CD4-positive, CD25-positive, alpha-beta regulatory T cell (primary cell): ENCODE data around the gene SPPL2B. TPM values are rescaled to one million over a fixed set of nuclear protein-coding genes. Genes with fewer than 3 reads are reported as not detected.
A peak's percentile ranks its signal among the peaks of the same experiment; 100 is the strongest.

Experiments
- ATAC-seq, 2 donors: fragments of 150-1000 bp; cut with Tn5 transposase; one replicate each; pipeline ENCODE4 v1.10.0; 2021; ENCODE audit warnings: low read depth in 2 of 2, moderate number of reproducible peaks in 2 of 2, moderate library complexity in 1 of 2
- DNase-seq, 3 donors: peaks; one replicate each; pipeline versions ENCODE4 v3.0.0 to v3.0.0-alpha.2; 2012 to 2022; ENCODE audit warnings: mixed read lengths in 1 of 3
- H3K27ac ChIP-seq: one replicate; pipeline ENCODE4 v1.7.0; 2013; ENCODE audit warnings: mild to moderate bottlenecking, low read length; ENCODE audit not compliant: insufficient read depth, poor library complexity, severe bottlenecking
- H3K27me3 ChIP-seq: one replicate; pipeline ENCODE4 v1.7.0; 2013; ENCODE audit warnings: low read length; ENCODE audit not compliant: control insufficient read depth, insufficient read depth
- H3K36me3 ChIP-seq: one replicate; pipeline ENCODE4 v1.7.0; 2013; ENCODE audit warnings: mild to moderate bottlenecking, low read length, moderate library complexity; ENCODE audit not compliant: control insufficient read depth, insufficient read depth
- H3K4me1 ChIP-seq: 2 replicates; pipeline ENCODE4 v1.7.0; 2013; ENCODE audit warnings: mild to moderate bottlenecking, low read length; ENCODE audit not compliant: insufficient read depth, control insufficient read depth, poor library complexity, severe bottlenecking
- H3K4me3 ChIP-seq: one replicate; pipeline ENCODE4 v1.7.0; 2013; ENCODE audit warnings: low read depth, mild to moderate bottlenecking, low read length, moderate library complexity
- H3K9me3 ChIP-seq, 2 experiments: 1 replicate in 1 of 2; 2 replicates in 1 of 2; pipeline ENCODE4 v1.7.0; 2013; ENCODE audit warnings: low read length in 2 of 2, mild to moderate bottlenecking in 1 of 2, moderate library complexity in 1 of 2; ENCODE audit not compliant: control insufficient read depth in 2 of 2
- H3K27ac Mint-ChIP-seq, 3 donors: one replicate each; pipeline ENCODE4 v1.8.0; 2020 to 2022; ENCODE audit warnings: mild to moderate bottlenecking in 3 of 3, mixed read lengths in 3 of 3, moderate library complexity in 2 of 3
- H3K27me3 Mint-ChIP-seq: one replicate; pipeline ENCODE4 v1.8.0; 2022; ENCODE audit warnings: mild to moderate bottlenecking, mixed read lengths
- H3K36me3 Mint-ChIP-seq: one replicate; pipeline ENCODE4 v1.8.0; 2020; ENCODE audit warnings: mixed read lengths
- H3K4me1 Mint-ChIP-seq, 4 donors: one replicate each; pipeline ENCODE4 v1.8.0; 2020 to 2022; ENCODE audit warnings: mixed read lengths in 4 of 4, mild to moderate bottlenecking in 1 of 4
- H3K4me3 Mint-ChIP-seq, 4 donors: one replicate each; pipeline ENCODE4 v1.8.0; 2020 to 2022; ENCODE audit warnings: mild to moderate bottlenecking in 4 of 4, mixed read lengths in 4 of 4, moderate library complexity in 3 of 4
- H3K9me3 Mint-ChIP-seq, 7 donors: one replicate each; pipeline ENCODE4 v1.8.0; 2020 to 2022; ENCODE audit warnings: mixed read lengths in 7 of 7, mild to moderate bottlenecking in 3 of 7, moderate library complexity in 2 of 7
- polyA plus RNA-seq, 4 donors: library from polyadenylated mRNA; unstranded; fragments of 300-500 nt; fragmentation: Illumina TruSeq; gene quantifications; one replicate each; pipeline ENCODE4 v1.2.3, GENCODE V29; 2021
- total RNA-seq: library from RNA; stranded (reverse); gene quantifications from one replicate; pipeline ENCODE4 v1.2.3, GENCODE V29; 2022

SPPL2B gene
- total and polyA plus RNA-seq, 5 donors from 2014 or later, result 4.3 to 69.7 (median 6.4) TPM

- DNase-seq, result no peak
- Mint-ChIP-seq H3K36me3 (peaks cover 4% of the 10 kb centered on the region), H3K4me3 (no peak overlapping the region), H3K27ac (peak overlapping the region in 1 of 3 donors; percentile 17), H3K27me3 (peaks cover 33% of the 10 kb centered on the region), H3K4me1 (peaks cover 0 to 5% (median 0%) of the 10 kb centered on the region in 4 donors), H3K9me3 (peaks cover 4 to 15% (median 7%) of the 10 kb centered on the region in 7 donors)
- Histone ChIP-seq H3K4me3 (no peak overlapping the region), H3K27ac (no peak overlapping the region), H3K9me3 (peaks cover 9 to 15% of the 10 kb centered on the region in 2 experiments), H3K36me3 (no peaks in the 10 kb centered on the region), H3K27me3 (peaks cover 7% of the 10 kb centered on the region), H3K4me1 (no peaks in the 10 kb centered on the region)
- ATAC-seq, result no peak
These were observed 13.2 kb upstream of the SPPL2B start for GRCh38 chr19:2315121-2315817.

- Histone ChIP-seq H3K9me3 (peaks cover 9 to 15% of the 10 kb centered on the region in 2 experiments), H3K27ac (no peak overlapping the region), H3K4me1 (no peaks in the 10 kb centered on the region), H3K4me3 (no peak overlapping the region), H3K27me3 (peaks cover 7% of the 10 kb centered on the region), H3K36me3 (no peaks in the 10 kb centered on the region)
- peak in 1 of 3 donors; percentile 39 for DNase-seq
- Mint-ChIP-seq H3K4me3 (no peak overlapping the region), H3K9me3 (peaks cover 4 to 15% (median 7%) of the 10 kb centered on the region in 7 donors), H3K27ac (peak overlapping the region in 1 of 3 donors; percentile 17), H3K36me3 (peaks cover 4% of the 10 kb centered on the region), H3K4me1 (peaks cover 0 to 5% (median 0%) of the 10 kb centered on the region in 4 donors), H3K27me3 (peaks cover 33% of the 10 kb centered on the region)
- peak; percentile 46 to 54 for ATAC-seq
These were observed 12.6 kb upstream of the SPPL2B start for GRCh38 chr19:2315818-2316353.

- H3K36me3 Mint-ChIP-seq, result peaks cover 4% of the 10 kb centered on the region
- peaks cover 26% of the 10 kb centered on the region for H3K27me3 Mint-ChIP-seq
- peaks cover 0 to 5% (median 0%) of the 10 kb centered on the region in 4 donors for H3K4me1 Mint-ChIP-seq
- no peak overlapping the region for H3K27ac Mint-ChIP-seq
- no peak overlapping the region for H3K4me3 ChIP-seq
- no peak for ATAC-seq
- peaks cover 7% of the 10 kb centered on the region for H3K27me3 ChIP-seq
- H3K9me3 Mint-ChIP-seq, result peaks cover 4 to 15% (median 7%) of the 10 kb centered on the region in 7 donors
- no peaks in the 10 kb centered on the region for H3K4me1 ChIP-seq
- H3K9me3 ChIP-seq, result peaks cover 9 to 15% of the 10 kb centered on the region in 2 experiments
- H3K27ac ChIP-seq, result no peak overlapping the region
- DNase-seq, result no peak
- H3K36me3 ChIP-seq, result peaks cover 3% of the 10 kb centered on the region
- no peak overlapping the region for H3K4me3 Mint-ChIP-seq
These were observed 11.2 kb upstream of the SPPL2B start for GRCh38 chr19:2317300-2317699.

- Mint-ChIP-seq H3K27ac (no peak overlapping the region), H3K36me3 (peaks cover 4% of the 10 kb centered on the region), H3K9me3 (peaks cover 4 to 15% (median 7%) of the 10 kb centered on the region in 7 donors), H3K4me3 (no peak overlapping the region), H3K4me1 (peaks cover 0 to 5% (median 0%) of the 10 kb centered on the region in 4 donors), H3K27me3 (peaks cover 24% of the 10 kb centered on the region)
- no peak for ATAC-seq
- peaks cover 3% of the 10 kb centered on the region for H3K36me3 ChIP-seq
- no peaks in the 10 kb centered on the region for H3K4me1 ChIP-seq
- no peak for DNase-seq
- H3K27me3 ChIP-seq, result peaks cover 7% of the 10 kb centered on the region
- no peak overlapping the region for H3K27ac ChIP-seq
- H3K9me3 ChIP-seq, result peaks cover 9 to 15% of the 10 kb centered on the region in 2 experiments
- H3K4me3 ChIP-seq, result no peak overlapping the region
These were observed 10.7 kb upstream of the SPPL2B start for GRCh38 chr19:2317756-2318155.

- no peak overlapping the region for H3K27ac ChIP-seq
- H3K9me3 Mint-ChIP-seq, result peaks cover 4 to 15% (median 7%) of the 10 kb centered on the region in 7 donors
- H3K27me3 ChIP-seq, result peaks cover 7% of the 10 kb centered on the region
- DNase-seq, result no peak
- peak overlapping the region in 1 of 4 donors; percentile 13 for H3K4me3 Mint-ChIP-seq
- H3K4me1 Mint-ChIP-seq, result peaks cover 0 to 5% (median 0%) of the 10 kb centered on the region in 4 donors
- peaks cover 9 to 15% of the 10 kb centered on the region in 2 experiments for H3K9me3 ChIP-seq
- peaks cover 4% of the 10 kb centered on the region for H3K36me3 Mint-ChIP-seq
- H3K27me3 Mint-ChIP-seq, result peaks cover 13% of the 10 kb centered on the region
- no peak for ATAC-seq
- no peak overlapping the region for H3K27ac Mint-ChIP-seq
- peaks cover 3% of the 10 kb centered on the region for H3K36me3 ChIP-seq
- H3K4me3 ChIP-seq, result no peak overlapping the region
- H3K4me1 ChIP-seq, result no peaks in the 10 kb centered on the region
These were observed 9.6 kb upstream of the SPPL2B start for GRCh38 chr19:2318923-2319322.

- peaks cover 3% of the 10 kb centered on the region for H3K27me3 ChIP-seq
- H3K4me1 ChIP-seq, result no peaks in the 10 kb centered on the region
- peaks cover 9 to 13% of the 10 kb centered on the region in 2 experiments for H3K9me3 ChIP-seq
- Mint-ChIP-seq H3K9me3 (peaks cover 4 to 12% (median 7%) of the 10 kb centered on the region in 7 donors), H3K4me3 (no peak overlapping the region), H3K4me1 (peaks cover 0 to 5% (median 0%) of the 10 kb centered on the region in 4 donors), H3K36me3 (peaks cover 6% of the 10 kb centered on the region), H3K27ac (no peak overlapping the region), H3K27me3 (peaks cover 6% of the 10 kb centered on the region)
- H3K27ac ChIP-seq, result no peak overlapping the region
- H3K36me3 ChIP-seq, result peaks cover 5% of the 10 kb centered on the region
- DNase-seq (no peak), ATAC-seq (no peak)
- no peak overlapping the region for H3K4me3 ChIP-seq
These were observed 8.9 kb upstream of the SPPL2B start for GRCh38 chr19:2319551-2319950.

GRCh38 chr19:2320049-2320448 lies 8.4 kb upstream of the SPPL2B start:
- peaks cover under 1 to 8% (median 4%) of the 10 kb centered on the region in 7 donors for H3K9me3 Mint-ChIP-seq
- H3K27me3 Mint-ChIP-seq, result peaks cover 1% of the 10 kb centered on the region
- no peak overlapping the region for H3K4me3 Mint-ChIP-seq
- peaks cover 3% of the 10 kb centered on the region for H3K36me3 Mint-ChIP-seq
- no peaks in the 10 kb centered on the region for H3K4me1 ChIP-seq
- ATAC-seq (no peak), DNase-seq (no peak)
- peaks cover 0 to 5% (median 0%) of the 10 kb centered on the region in 4 donors for H3K4me1 Mint-ChIP-seq
- H3K36me3 ChIP-seq, result peaks cover 8% of the 10 kb centered on the region
- H3K9me3 ChIP-seq, result peaks cover 6 to 8% of the 10 kb centered on the region in 2 experiments
- no peak overlapping the region for H3K27ac Mint-ChIP-seq
- no peak overlapping the region for H3K4me3 ChIP-seq
- H3K27me3 ChIP-seq, result no peaks in the 10 kb centered on the region
- H3K27ac ChIP-seq, result no peak overlapping the region
